Colonic mucosa (tissue), 4 donors: Measurements from ENCODE around the gene GNPTG. TPM values are rescaled to one million over a fixed set of nuclear protein-coding genes. Genes with fewer than 3 reads are reported as not detected.

ENCODE experiments used
- DNase-seq: peaks from one replicate; pipeline ENCODE4 v3.0.0-alpha.2; 2020
- H3K27ac ChIP-seq: fragments of 200-600 bp; one replicate; pipeline ENCODE4 v1.8.0; 2021
- H3K27me3 ChIP-seq: fragments of 200-600 bp; one replicate; pipeline ENCODE4 v1.8.0; 2021
- H3K36me3 ChIP-seq: fragments of 200-600 bp; one replicate; pipeline ENCODE4 v1.8.0; 2021
- H3K4me1 ChIP-seq: fragments of 200-600 bp; one replicate; pipeline ENCODE4 v1.8.0; 2021; ENCODE audit warnings: mild to moderate bottlenecking
- H3K4me3 ChIP-seq: fragments of 200-600 bp; one replicate; pipeline ENCODE4 v1.8.0; 2021
- H3K9ac ChIP-seq, 2 donors: one replicate each; pipeline ENCODE4 v1.7.0; 2013; ENCODE audit warnings: control low read depth in 2 of 2, low read depth in 2 of 2, low read length in 2 of 2
- H3K9me3 ChIP-seq: fragments of 200-600 bp; one replicate; pipeline ENCODE4 v1.8.0; 2021
- intact Hi-C: fragments of 100-400 bp; cut with DNase I; formaldehyde crosslinking; loops from one replicate; pipeline ENCODE4 v1.14.1; 2022
- total RNA-seq, 2 donors: library from RNA; stranded (reverse); fragmentation: NEBNext Ultra II Directional in 1 of 2; extraction: Animal tissue kit (Norgen Biotek cat#: 25700) in 1 of 2; gene quantifications; one replicate each; pipeline ENCODE4 v1.2.1, GENCODE V29; 2021
- TF ChIP-seq, protein P1 (sequence below): fragments of 200-600 bp; IDR thresholded peaks from one replicate; pipeline ENCODE4 v1.8.0; 2022; ENCODE audit warnings: antibody characterized with exemption, mild to moderate bottlenecking
- donor health status: healthy.
- donor health status: DM: no; HTN: no; CAD: no.
- donor health status: DM: no; HTN: no; CAD: no.

GNPTG gene
- total RNA-seq, 2 donors from 2014 or later, result 48.2 to 59.1 TPM

DNA sequence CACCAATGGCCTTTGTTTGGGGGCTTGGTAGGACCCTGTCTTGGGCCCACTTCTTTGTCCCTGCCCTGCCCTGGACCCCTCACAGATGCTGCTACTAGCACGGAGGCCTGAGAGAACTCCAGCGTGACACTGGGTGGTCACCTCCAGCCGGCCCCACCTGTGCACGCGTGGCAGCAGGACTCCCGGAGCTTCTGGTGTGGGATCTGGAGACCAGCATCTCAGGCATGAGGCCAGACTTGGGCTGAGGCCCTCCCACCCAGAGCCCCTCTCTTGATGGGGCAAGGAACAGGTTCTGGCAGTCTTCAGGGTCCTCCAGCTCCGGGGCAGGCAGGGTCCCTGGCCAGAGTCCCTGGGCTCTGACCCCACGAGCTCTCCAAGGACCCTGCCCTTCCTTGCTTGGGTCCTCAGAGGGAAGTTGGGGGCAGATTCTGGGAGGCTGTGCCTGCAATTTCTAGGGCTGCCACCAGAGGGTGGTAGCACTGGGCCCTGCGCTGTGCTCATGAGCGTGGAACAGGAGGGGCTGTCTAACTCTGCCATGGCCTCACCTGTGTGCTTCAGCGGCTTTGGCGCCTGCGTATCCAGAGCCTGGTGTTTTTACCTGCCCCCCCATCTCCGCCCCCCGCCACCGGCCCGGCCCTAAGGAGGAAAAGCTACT lies 21.3 kb upstream of the GNPTG start:
- peaks cover 39% of the 10 kb centered on the region for H3K27me3 ChIP-seq
- TF ChIP-seq, protein P1, sequence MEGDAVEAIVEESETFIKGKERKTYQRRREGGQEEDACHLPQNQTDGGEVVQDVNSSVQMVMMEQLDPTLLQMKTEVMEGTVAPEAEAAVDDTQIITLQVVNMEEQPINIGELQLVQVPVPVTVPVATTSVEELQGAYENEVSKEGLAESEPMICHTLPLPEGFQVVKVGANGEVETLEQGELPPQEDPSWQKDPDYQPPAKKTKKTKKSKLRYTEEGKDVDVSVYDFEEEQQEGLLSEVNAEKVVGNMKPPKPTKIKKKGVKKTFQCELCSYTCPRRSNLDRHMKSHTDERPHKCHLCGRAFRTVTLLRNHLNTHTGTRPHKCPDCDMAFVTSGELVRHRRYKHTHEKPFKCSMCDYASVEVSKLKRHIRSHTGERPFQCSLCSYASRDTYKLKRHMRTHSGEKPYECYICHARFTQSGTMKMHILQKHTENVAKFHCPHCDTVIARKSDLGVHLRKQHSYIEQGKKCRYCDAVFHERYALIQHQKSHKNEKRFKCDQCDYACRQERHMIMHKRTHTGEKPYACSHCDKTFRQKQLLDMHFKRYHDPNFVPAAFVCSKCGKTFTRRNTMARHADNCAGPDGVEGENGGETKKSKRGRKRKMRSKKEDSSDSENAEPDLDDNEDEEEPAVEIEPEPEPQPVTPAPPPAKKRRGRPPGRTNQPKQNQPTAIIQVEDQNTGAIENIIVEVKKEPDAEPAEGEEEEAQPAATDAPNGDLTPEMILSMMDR, result peak; percentile 37
- H3K9ac ChIP-seq, result no peak overlapping the region
- H3K4me3 ChIP-seq, result no peak overlapping the region
- H3K27ac ChIP-seq, result no peak overlapping the region
- no peaks in the 10 kb centered on the region for H3K9me3 ChIP-seq
- peaks cover 19% of the 10 kb centered on the region for H3K4me1 ChIP-seq
- no peaks in the 10 kb centered on the region for H3K36me3 ChIP-seq
- intact Hi-C loops, result no loop called here
- no peak for DNase-seq

DNA sequence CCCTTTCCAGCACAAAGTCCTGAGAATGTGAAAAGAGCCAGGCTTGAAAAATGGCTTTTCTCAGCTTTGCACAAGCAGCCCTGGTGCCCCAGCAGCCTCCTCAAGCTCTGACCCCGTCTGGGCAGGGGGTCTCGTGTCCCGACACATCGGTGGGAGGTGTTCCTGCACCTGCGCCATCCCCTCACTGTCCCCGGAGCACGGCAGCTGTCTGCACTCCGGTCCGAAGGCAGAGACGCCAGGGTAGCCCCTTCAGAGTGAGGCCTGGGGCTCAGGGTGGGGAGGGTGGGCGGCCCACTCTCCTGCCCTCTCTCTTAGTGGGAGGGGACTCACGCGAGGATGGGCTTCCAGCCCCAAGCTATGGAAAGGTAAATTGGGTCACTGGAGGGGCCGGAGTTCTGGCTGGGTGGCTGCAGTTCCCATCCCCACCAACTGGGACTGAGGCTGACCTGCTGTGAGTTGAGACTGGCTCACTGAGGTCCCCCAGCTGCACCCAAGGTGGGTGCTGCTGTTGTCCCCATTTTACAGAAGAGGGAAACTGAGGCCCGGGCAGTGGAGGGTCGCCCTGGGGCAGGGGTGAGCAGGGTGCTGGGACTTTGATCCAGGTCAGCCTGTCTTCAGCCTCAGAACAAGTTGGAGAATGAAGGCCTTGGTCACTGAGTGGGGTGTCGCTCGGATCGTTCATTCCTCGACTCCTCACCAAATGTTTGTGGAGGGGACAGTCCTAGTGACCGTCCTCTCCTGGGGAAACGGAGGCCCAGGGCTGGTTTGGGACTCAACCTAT lies 20.6 kb upstream of the GNPTG start:
- no peaks in the 10 kb centered on the region for H3K36me3 ChIP-seq
- intact Hi-C loops, result no loop called here
- no peak for DNase-seq
- TF ChIP-seq, protein P1, result no peak
- H3K27me3 ChIP-seq, result peaks cover 46% of the 10 kb centered on the region
- H3K27ac ChIP-seq, result no peak overlapping the region
- H3K4me1 ChIP-seq, result peaks cover 19% of the 10 kb centered on the region
- H3K9ac ChIP-seq, result peak overlapping the region; percentile 46
- peak overlapping the region; percentile 17 for H3K4me3 ChIP-seq
- H3K9me3 ChIP-seq, result no peaks in the 10 kb centered on the region

DNA sequence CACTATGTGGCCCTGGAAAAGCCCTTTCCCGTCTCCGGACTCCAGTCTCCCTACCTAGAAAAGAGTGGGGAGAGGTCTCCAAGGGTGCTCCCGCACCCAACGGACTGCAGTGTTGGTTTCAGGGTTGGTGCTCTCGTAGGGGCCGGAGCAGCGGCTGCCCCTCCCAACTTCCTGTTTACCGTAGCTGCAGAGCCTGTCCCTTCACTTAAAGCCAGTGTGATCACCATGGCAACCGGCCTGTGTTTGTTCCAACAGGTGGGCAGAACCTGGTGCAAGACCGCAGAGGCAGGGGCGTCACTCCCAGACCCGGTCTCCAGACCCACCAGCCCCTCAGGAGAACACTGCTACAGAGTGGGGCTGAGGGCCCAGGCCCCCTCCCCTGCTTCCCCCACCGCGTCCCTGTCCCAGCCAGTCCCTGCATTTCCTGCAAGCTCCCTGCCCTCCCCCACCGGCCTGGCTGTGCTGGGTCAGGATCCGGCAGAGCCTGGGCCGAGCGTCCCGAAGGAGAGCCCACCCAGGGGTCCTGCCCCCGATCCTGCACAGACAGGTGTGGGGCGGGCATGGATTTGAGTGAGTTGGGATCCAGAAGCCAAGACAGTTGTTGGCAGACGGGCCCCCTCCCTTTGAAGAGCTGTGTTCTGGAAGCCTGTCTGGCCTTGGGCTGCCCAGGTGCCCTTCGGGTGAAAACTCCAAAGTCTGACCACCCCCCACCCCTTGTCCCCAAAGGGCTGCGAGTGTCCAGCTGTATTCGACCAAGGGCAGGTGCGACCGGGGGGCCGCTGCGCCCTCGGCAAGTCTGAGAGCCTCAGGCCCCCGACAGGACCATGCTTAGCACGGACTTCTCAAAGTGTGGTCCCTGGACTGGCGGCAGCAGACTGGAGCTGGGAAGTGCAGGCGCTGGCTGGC lies 19.8 kb upstream of the GNPTG start:
- peak overlapping the region; percentile 17 for H3K4me3 ChIP-seq
- H3K9me3 ChIP-seq, result no peaks in the 10 kb centered on the region
- H3K27ac ChIP-seq, result no peak overlapping the region
- no peaks in the 10 kb centered on the region for H3K36me3 ChIP-seq
- H3K9ac ChIP-seq, result peak overlapping the region; percentile 46
- TF ChIP-seq, protein P1, result no peak
- H3K27me3 ChIP-seq, result peaks cover 49% of the 10 kb centered on the region
- H3K4me1 ChIP-seq, result peaks cover 19% of the 10 kb centered on the region
- intact Hi-C loops, result no loop called here
- DNase-seq, result peak; percentile 60

DNA sequence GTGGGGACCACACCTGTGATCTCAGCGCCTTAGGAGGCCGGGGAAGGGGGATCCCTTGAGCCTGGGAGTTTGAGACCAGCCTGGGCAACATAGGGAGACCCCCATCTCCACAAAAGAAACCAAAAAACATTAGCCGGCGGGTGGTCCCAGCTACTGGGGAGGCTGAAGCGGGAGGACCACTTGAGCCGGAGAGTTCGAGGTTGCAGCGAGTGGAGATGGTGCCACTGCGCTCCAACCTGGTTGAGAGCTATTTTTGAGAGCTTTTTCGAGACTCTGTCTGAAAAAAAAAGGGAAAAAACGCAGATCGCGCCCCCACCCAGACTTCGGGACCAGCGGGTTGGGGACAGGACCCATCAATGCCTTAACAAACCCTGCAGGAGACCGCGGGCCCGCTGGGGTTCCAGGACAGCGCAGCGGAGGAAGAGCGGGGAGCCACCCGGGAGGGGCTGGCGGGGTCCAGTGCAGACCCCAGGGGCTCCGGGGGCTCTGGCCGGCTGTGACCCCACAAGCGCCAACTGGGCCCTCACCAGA lies 19.0 kb upstream of the GNPTG start:
- H3K9me3 ChIP-seq, result no peaks in the 10 kb centered on the region
- H3K27me3 ChIP-seq, result peaks cover 49% of the 10 kb centered on the region
- no peak for DNase-seq
- peak overlapping the region in 1 of 2 donors; percentile 8 for H3K9ac ChIP-seq
- TF ChIP-seq, protein P1, result no peak
- H3K4me3 ChIP-seq, result peak overlapping the region; percentile 33
- intact Hi-C loops, result no loop called here
- no peaks in the 10 kb centered on the region for H3K36me3 ChIP-seq
- H3K27ac ChIP-seq, result no peak overlapping the region
- H3K4me1 ChIP-seq, result peaks cover 19% of the 10 kb centered on the region
